Memory B cell (primary cell): ENCODE measurements around the gene PTPRS.
A peak's percentile ranks its signal among the peaks of the same experiment; 100 is the strongest.

ENCODE experiments used
- ATAC-seq: fragments of 150-1000 bp; cut with Tn5 transposase; 2 replicates; pipeline ENCODE4 v1.10.0; 2021; ENCODE audit warnings: low read depth, mild to moderate bottlenecking, moderate library complexity
- DNase-seq, 2 donors: peaks; one replicate each; pipeline ENCODE4 v3.0.0; 2022; ENCODE audit warnings: low spot score in 2 of 2
- H3K27ac Mint-ChIP-seq: one replicate; pipeline ENCODE4 v1.8.0; 2022; ENCODE audit warnings: mild to moderate bottlenecking, moderate library complexity, mixed read lengths
- H3K27me3 Mint-ChIP-seq: one replicate; pipeline ENCODE4 v1.8.0; 2022; ENCODE audit warnings: mixed read lengths
- H3K36me3 Mint-ChIP-seq: one replicate; pipeline ENCODE4 v1.8.0; 2022; ENCODE audit warnings: mild to moderate bottlenecking, mixed read lengths
- H3K4me1 Mint-ChIP-seq: one replicate; pipeline ENCODE4 v1.8.0; 2022; ENCODE audit warnings: mixed read lengths
- H3K4me3 Mint-ChIP-seq: one replicate; pipeline ENCODE4 v1.8.0; 2022; ENCODE audit warnings: mild to moderate bottlenecking, moderate library complexity, mixed read lengths
- H3K9me3 Mint-ChIP-seq: one replicate; pipeline ENCODE4 v1.8.0; 2022; ENCODE audit warnings: mixed read lengths

The PTPRS gene

GRCh38 chr19:5361407-5361806 lies 20.8 kb upstream of the PTPRS start:
- Mint-ChIP-seq H3K27ac (no peak overlapping the region), H3K4me3 (no peak overlapping the region), H3K9me3 (peaks cover 4% of the 10 kb centered on the region), H3K4me1 (no peaks in the 10 kb centered on the region), H3K36me3 (peaks cover 2% of the 10 kb centered on the region), H3K27me3 (peaks cover 10% of the 10 kb centered on the region)
- ATAC-seq: no peak
- DNase-seq: no peak

- ATAC-seq (no peak), DNase-seq (no peak)
- Mint-ChIP-seq H3K27ac (no peak overlapping the region), H3K4me3 (no peak overlapping the region), H3K9me3 (peaks cover 2% of the 10 kb centered on the region), H3K4me1 (no peaks in the 10 kb centered on the region), H3K27me3 (peaks cover 17% of the 10 kb centered on the region), H3K36me3 (no peaks in the 10 kb centered on the region)
Observed at GRCh38 chr19:5360003-5360780, 19.6 kb upstream of the PTPRS start.

DNA sequence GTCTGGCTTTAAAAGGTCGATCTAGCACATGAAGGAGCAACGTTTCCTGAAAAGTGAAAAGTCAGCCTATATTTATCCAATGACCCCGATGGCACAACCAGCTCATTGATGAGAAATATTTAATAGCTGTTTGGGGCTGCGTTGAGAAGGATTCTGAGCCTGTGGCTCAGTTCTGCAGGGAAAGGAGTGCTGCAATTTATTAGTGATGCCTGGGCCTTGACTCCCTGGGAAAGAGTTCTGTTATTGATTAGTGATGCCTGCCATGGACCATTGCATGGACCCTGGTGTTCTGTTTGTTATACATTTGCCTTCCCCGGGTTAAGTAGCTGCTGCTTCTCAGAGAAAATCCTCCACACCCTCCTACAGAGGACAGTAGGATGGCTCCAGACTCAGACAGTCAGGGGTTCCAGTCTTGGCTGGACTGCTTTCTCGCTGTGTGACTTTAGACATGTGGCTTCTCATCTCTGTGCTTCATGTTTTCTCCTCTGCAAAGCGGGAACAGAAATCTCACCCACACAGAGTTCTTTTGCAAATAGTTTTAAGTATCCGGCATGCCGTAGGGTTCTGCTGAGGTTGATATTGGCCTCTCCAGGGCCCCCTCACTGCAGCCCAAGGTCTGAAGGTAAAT lies 17.7 kb upstream of the PTPRS start:
- no peaks in the 10 kb centered on the region for H3K36me3 Mint-ChIP-seq
- H3K27ac Mint-ChIP-seq: no peak overlapping the region
- no peak overlapping the region for H3K4me3 Mint-ChIP-seq
- no peak for ATAC-seq
- peaks cover 2% of the 10 kb centered on the region for H3K9me3 Mint-ChIP-seq
- no peak for DNase-seq
- no peaks in the 10 kb centered on the region for H3K4me1 Mint-ChIP-seq
- peaks cover 24% of the 10 kb centered on the region for H3K27me3 Mint-ChIP-seq

DNA sequence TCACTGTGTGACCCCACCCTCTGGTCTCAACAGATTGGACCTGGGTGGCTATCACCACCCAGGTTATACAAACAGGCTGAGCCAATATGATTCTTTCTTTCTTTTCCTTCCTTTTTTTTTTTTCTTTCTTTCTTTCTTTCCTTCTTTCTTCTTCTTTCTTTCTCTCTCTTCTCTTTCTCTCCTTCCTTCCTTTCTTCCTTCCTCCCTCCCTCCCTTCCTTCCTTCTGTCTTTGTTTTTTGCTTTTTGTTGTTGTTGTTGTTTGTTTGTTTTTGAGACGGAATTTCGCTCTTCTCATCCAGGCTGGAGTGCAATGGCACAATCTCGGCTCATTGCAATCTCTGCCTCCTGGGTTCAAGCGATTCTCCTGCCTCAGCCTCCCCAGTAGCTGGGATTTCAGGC lies 17.0 kb upstream of the PTPRS start:
- DNase-seq (no peak), ATAC-seq (no peak)
- Mint-ChIP-seq H3K4me3 (no peak overlapping the region), H3K27me3 (peaks cover 24% of the 10 kb centered on the region), H3K4me1 (no peaks in the 10 kb centered on the region), H3K9me3 (peaks cover 2% of the 10 kb centered on the region), H3K36me3 (no peaks in the 10 kb centered on the region), H3K27ac (no peak overlapping the region)

DNA sequence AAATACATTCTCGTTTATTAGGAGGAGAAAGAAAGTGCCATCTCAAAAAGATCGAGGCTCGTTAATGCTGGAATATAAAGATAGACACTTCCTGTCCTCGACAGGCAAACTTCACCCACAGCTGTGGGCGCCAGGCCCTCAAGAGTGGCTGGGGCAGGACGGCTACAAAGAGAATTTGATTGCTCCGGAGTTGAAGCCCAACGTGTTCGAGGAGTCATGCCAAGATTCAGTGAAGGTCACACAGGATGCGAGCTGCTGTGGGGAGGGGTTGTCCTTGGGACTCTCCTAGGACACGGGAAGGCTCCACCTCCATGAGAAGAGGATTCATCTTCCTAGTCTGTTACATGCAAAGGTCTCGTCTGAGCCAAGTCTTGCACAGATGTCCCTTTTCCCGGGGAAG lies 16.3 kb upstream of the PTPRS start:
- DNase-seq: no peak
- no peaks in the 10 kb centered on the region for H3K4me1 Mint-ChIP-seq
- no peak for ATAC-seq
- H3K4me3 Mint-ChIP-seq: no peak overlapping the region
- H3K27ac Mint-ChIP-seq: no peak overlapping the region
- H3K27me3 Mint-ChIP-seq: peaks cover 25% of the 10 kb centered on the region
- H3K9me3 Mint-ChIP-seq: peaks cover 2% of the 10 kb centered on the region
- H3K36me3 Mint-ChIP-seq: no peaks in the 10 kb centered on the region

- no peaks in the 10 kb centered on the region for H3K36me3 Mint-ChIP-seq
Observed at GRCh38 chr19:5356428-5356827, 15.8 kb upstream of the PTPRS start.

GRCh38 chr19:5355693-5356092 lies 15.1 kb upstream of the PTPRS start:
- Mint-ChIP-seq H3K9me3 (peaks cover 2% of the 10 kb centered on the region), H3K27me3 (peaks cover 25% of the 10 kb centered on the region)

More at GRCh38 chr19:5356428-5356827, 15.8 kb upstream of the PTPRS start:
- no peak overlapping the region for H3K4me3 Mint-ChIP-seq
- H3K4me1 Mint-ChIP-seq: no peaks in the 10 kb centered on the region
- DNase-seq: no peak
- peaks cover 2% of the 10 kb centered on the region for H3K9me3 Mint-ChIP-seq
- H3K27ac Mint-ChIP-seq: no peak overlapping the region
- ATAC-seq: no peak
- peaks cover 25% of the 10 kb centered on the region for H3K27me3 Mint-ChIP-seq

DNA sequence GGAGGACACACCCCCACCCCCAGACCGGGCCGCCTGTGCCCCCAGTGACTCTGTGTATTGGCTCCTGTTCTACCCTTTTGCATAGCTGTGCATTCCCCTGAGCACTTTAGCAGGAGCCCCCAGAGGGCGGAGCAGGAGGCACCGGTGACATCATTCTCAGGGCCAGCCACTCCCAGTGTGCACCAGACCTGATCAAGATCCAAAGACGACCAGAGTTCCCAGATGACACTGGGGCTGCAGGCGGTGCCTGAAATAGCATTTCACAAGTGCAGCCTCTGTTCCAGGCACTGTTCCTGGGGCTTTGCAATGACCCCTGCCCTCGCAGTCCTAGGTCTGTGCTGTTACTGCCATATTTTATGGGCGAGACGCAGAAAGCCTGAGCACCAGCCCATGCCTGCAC lies 14.5 kb upstream of the PTPRS start:
- no peaks in the 10 kb centered on the region for H3K4me1 Mint-ChIP-seq
- peaks cover 23% of the 10 kb centered on the region for H3K27me3 Mint-ChIP-seq
- no peak for ATAC-seq
- H3K36me3 Mint-ChIP-seq: no peaks in the 10 kb centered on the region
- no peak overlapping the region for H3K4me3 Mint-ChIP-seq
- H3K9me3 Mint-ChIP-seq: peaks cover 2% of the 10 kb centered on the region
- H3K27ac Mint-ChIP-seq: no peak overlapping the region
- no peak for DNase-seq

More at GRCh38 chr19:5355693-5356092, 15.1 kb upstream of the PTPRS start:
- Mint-ChIP-seq H3K4me1 (no peaks in the 10 kb centered on the region), H3K36me3 (no peaks in the 10 kb centered on the region), H3K27ac (peak overlapping the region; percentile 22), H3K4me3 (no peak overlapping the region)
- no peak for DNase-seq
- ATAC-seq: no peak

GRCh38 chr19:5354403-5354802 lies 13.8 kb upstream of the PTPRS start:
- no peak overlapping the region for H3K27ac Mint-ChIP-seq
- peaks cover 22% of the 10 kb centered on the region for H3K27me3 Mint-ChIP-seq
- no peak overlapping the region for H3K4me3 Mint-ChIP-seq
- H3K4me1 Mint-ChIP-seq: no peaks in the 10 kb centered on the region
- H3K9me3 Mint-ChIP-seq: peaks cover 2% of the 10 kb centered on the region
- no peaks in the 10 kb centered on the region for H3K36me3 Mint-ChIP-seq
- ATAC-seq (peak; percentile 22), DNase-seq (no peak)

DNA sequence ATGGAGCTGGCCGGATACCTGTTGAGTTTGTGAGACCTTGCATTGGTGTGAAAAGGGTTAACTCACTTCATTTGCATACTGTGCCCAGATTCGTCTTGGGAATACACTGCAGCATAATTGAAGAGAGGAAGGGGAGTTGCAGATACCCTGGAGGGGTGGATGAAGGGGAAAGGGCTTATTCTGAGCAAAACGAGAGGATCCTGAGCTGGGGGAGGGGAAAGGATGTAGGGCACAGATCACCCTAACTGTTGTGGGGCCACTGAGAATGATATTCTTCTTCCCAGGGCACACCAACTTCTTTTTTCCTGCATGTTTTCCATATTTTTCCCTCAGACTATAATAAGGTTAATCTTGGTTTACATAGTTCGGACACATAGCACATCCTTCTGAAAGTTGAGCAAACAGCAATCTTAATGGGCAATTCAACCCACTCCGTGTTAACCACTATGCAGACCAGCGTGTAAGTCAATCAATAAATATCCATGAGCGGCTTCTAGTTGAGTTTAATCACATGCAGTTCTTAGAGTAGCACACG lies 11.7 kb upstream of the PTPRS start:
- Mint-ChIP-seq H3K4me3 (no peak overlapping the region), H3K27me3 (peaks cover 21% of the 10 kb centered on the region), H3K27ac (no peak overlapping the region), H3K9me3 (peaks cover 4% of the 10 kb centered on the region), H3K4me1 (no peaks in the 10 kb centered on the region), H3K36me3 (peaks cover 1% of the 10 kb centered on the region)
- ATAC-seq (no peak), DNase-seq (no peak)

DNA sequence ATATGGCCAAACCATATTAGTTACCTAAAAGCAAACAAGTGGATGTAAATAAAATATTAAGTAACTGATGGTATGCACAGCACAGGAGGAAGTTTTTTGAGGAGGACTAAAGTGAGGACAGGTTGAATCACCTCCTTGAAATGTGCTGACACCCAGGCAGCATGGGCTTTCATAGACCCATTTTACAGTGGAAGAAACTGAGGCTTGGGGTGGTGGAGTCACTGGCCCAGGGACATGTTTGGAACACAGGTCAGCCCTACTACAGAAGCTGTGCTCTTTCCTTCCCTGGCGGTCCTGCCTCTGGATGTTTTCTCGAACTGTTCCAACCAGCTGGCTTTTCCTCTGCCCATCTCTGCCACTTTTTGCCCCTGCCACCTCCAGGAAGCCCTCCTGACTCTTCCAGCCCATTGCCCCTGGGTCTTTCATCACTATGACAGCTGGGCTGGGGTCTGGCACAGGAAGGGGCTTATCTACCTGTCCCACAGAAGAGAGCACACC lies 11.2 kb upstream of the PTPRS start:
- Mint-ChIP-seq H3K9me3 (peaks cover 4% of the 10 kb centered on the region), H3K36me3 (peaks cover 1% of the 10 kb centered on the region), H3K27me3 (peaks cover 21% of the 10 kb centered on the region), H3K4me3 (no peak overlapping the region), H3K4me1 (no peaks in the 10 kb centered on the region), H3K27ac (no peak overlapping the region)
- no peak for DNase-seq
- ATAC-seq: no peak

GRCh38 chr19:5349041-5349440 lies 8.4 kb upstream of the PTPRS start:
- peaks cover 4% of the 10 kb centered on the region for H3K9me3 Mint-ChIP-seq
- no peak overlapping the region for H3K4me3 Mint-ChIP-seq
- no peaks in the 10 kb centered on the region for H3K4me1 Mint-ChIP-seq
- peaks cover 14% of the 10 kb centered on the region for H3K27me3 Mint-ChIP-seq
- no peak overlapping the region for H3K27ac Mint-ChIP-seq
- peaks cover 1% of the 10 kb centered on the region for H3K36me3 Mint-ChIP-seq
- no peak for DNase-seq
- ATAC-seq: no peak

GRCh38 chr19:5345895-5346386 lies 5.3 kb upstream of the PTPRS start:
- Mint-ChIP-seq H3K27me3 (peaks cover 22% of the 10 kb centered on the region), H3K4me3 (no peak overlapping the region)
- no peak for DNase-seq

DNA sequence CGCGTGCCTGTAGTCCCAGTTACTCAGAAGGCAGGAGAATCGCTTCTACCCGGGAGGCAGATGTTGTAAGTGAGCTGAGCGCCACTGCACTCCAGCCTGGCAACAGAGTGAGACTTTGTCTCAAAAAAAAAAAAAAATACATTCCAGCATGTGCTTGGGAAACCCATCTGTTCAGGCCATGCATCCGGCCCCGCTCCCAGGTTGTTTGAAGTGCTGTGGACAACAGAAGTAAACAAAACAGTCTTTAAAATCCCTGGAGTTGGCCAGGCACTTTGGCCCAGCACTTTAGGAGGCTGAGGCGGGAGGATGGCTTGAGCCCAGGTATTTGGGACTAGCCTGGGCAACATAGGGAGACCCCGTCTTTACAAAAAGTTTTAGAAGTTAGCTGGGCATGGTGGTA lies 3.2 kb upstream of the PTPRS start:
- Mint-ChIP-seq H3K4me3 (no peak overlapping the region), H3K4me1 (peaks cover 9% of the 10 kb centered on the region), H3K9me3 (peaks cover 6% of the 10 kb centered on the region), H3K27me3 (peaks cover 23% of the 10 kb centered on the region), H3K36me3 (peaks cover 1% of the 10 kb centered on the region), H3K27ac (no peak overlapping the region)
- DNase-seq (no peak), ATAC-seq (no peak)

More at GRCh38 chr19:5345895-5346386, 5.3 kb upstream of the PTPRS start:
- Mint-ChIP-seq H3K27ac (no peak overlapping the region), H3K9me3 (peaks cover 6% of the 10 kb centered on the region), H3K4me1 (peaks cover 4% of the 10 kb centered on the region), H3K36me3 (peaks cover 1% of the 10 kb centered on the region)
- no peak for ATAC-seq
